ENCODE data around the gene PTPRN2. TPM values are rescaled to one million over a fixed set of nuclear protein-coding genes. Genes with fewer than 3 reads are reported as not detected.

The PTPRN2 gene
- total and polyA plus RNA-seq, 2 of the 8 experiments (the other 6 are each of a cell fraction or from before 2014, with no cell fraction given) = 2.6 to 4.5 TPM

- Histone ChIP-seq H2BK12ac (ENCODE audit: low read depth, low read length) (no peak overlapping the region), H3K9me3 (ENCODE audit: insufficient read depth in 2 of 2, low read depth in 1 of 2, low read length in 1 of 2) (no peaks in the 10 kb centered on the region), H3K4ac (replicated peaks; ENCODE audit: insufficient read length, low read depth, low read length) (no peak overlapping the region), H2BK5ac (ENCODE audit: low read depth, low read length) (no peak overlapping the region), H3K36me3 (ENCODE audit: control insufficient read depth in 2 of 4, insufficient read depth in 4 of 4, low read length in 3 of 4) (no peaks in the 10 kb centered on the region), H3K56ac (replicated peaks; ENCODE audit: insufficient read length, low read depth, low read length) (no peak overlapping the region), H3K79me1 (ENCODE audit: low read depth, low read length) (no peaks in the 10 kb centered on the region), H3K4me1 (replicated peaks in 1 of 4; ENCODE audit: control insufficient read depth in 3 of 4, insufficient read depth in 4 of 4, low read length in 3 of 4) (peaks cover 0 to 6% (median 2%) of the 10 kb centered on the region in 4 experiments; a peak in 4 of 7 replicates), H2BK20ac (ENCODE audit: low read length) (no peak overlapping the region), H4K5ac (ENCODE audit: insufficient read length, low read depth, low read length) (no peak overlapping the region), H3K23me2 (ENCODE audit: low read depth, low read length) (peaks cover 9% of the 10 kb centered on the region; the same call in 1 of the 2 replicates), H2AFZ (ENCODE audit: low read length) (no peak overlapping the region), H3K23ac (ENCODE audit: insufficient read length) (no peak overlapping the region), H4K8ac (ENCODE audit: extremely low read depth, insufficient read depth, low read length) (no peak overlapping the region), H2BK15ac (ENCODE audit: low read length) (no peak overlapping the region), H2BK120ac (replicated peaks; ENCODE audit: low read depth, low read length) (no peak overlapping the region), H3K27me3 (replicated peaks in 1 of 4; ENCODE audit: control insufficient read depth in 3 of 4, extremely low read depth in 1 of 4, insufficient read depth in 3 of 4, low read length in 3 of 4) (no peaks in the 10 kb centered on the region), H3K18ac (ENCODE audit: extremely low read depth, low read length) (no peak overlapping the region), H2AK5ac (ENCODE audit: low read depth, low read length) (no peak overlapping the region), H3K79me2 (ENCODE audit: control insufficient read depth in 1 of 2, insufficient read depth in 2 of 2, low read length in 2 of 2) (no peaks in the 10 kb centered on the region), H3K9ac (replicated peaks in 1 of 4; ENCODE audit: extremely low read depth in 1 of 4, low read depth in 3 of 4, low read length in 3 of 4) (no peak overlapping the region), H3K4me3 (ENCODE audit: extremely low read depth in 1 of 4, insufficient read depth in 2 of 4, low read depth in 3 of 4, low read length in 4 of 4) (no peak overlapping the region), H3K27ac (ENCODE audit: low read depth, low read length) (no peak overlapping the region), H3K14ac (ENCODE audit: insufficient read length) (no peak overlapping the region), H3K4me2 (ENCODE audit: insufficient read depth in 1 of 2, low read depth in 2 of 2, low read length in 2 of 2) (no peak overlapping the region), H4K91ac (replicated peaks; ENCODE audit: insufficient read length, low read length) (no peak overlapping the region), H4K20me1 (replicated peaks in 1 of 2; ENCODE audit: control insufficient read depth in 1 of 2, insufficient read depth in 2 of 2, low read length in 2 of 2) (peaks cover 0 to 7% of the 10 kb centered on the region in 2 experiments)
- no peak for TF ChIP-seq SP2 (IDR thresholded peaks at IDR 0.05; ENCODE audit: low read length)
- no peak for TF ChIP-seq EP300 (IDR thresholded peaks at IDR 0.05; ENCODE audit: borderline replicate concordance in 1 of 2, low read depth in 2 of 2, low read length in 2 of 2)
- no peak for TF ChIP-seq NRF1 (IDR thresholded peaks at IDR 0.05; ENCODE audit: low read depth, low read length)
- no peak for TF ChIP-seq RBBP5 (IDR thresholded peaks at IDR 0.05; ENCODE audit: borderline replicate concordance, low read depth, low read length)
- no peak for TF ChIP-seq ATF2 (IDR thresholded peaks at IDR 0.05; ENCODE audit: low read length)
- no peak for TF ChIP-seq CTCF (IDR thresholded peaks at IDR 0.05; ENCODE audit: control extremely low read depth in 1 of 3, insufficient read depth in 1 of 3, low read depth in 1 of 3, low read length in 3 of 3)
- no peak for TF ChIP-seq SRF (IDR thresholded peaks at IDR 0.05; ENCODE audit: low read depth, low read length)
- TF ChIP-seq POLR2AphosphoS5 (IDR thresholded peaks at IDR 0.05; ENCODE audit: low read depth, low read length) = no peak
- no peak for TF ChIP-seq PHF8 (conservative IDR thresholded peaks at IDR 0.05; ENCODE audit: low read depth, low read length)
- TF ChIP-seq POU5F1 (IDR thresholded peaks at IDR 0.05; ENCODE audit: low read depth, low read length) = no peak
- no peak for DNase-seq (ENCODE audit: low read depth in 1 of 2, low spot score in 2 of 2)
- ChIA-PET POLR2A (ENCODE audit: partially characterized antibody) (no interaction called here), CTCF (ENCODE audit: partially characterized antibody) (interaction anchor here (1.0 kb wide), 1 partner anchor 10 kb away, joined by 3 read pairs; no protein-coding TSS in a partner anchor)
- 97% methylated on average over 6 of the region's 13 CpGs; no CpG with 5 or more reads in 1 of the 2 experiments for WGBS, 2 experiments (ENCODE audit: extremely low coverage in 1 of 2, insufficient coverage in 1 of 2, insufficient read length in 1 of 2, insufficient replicate concordance in 2 of 2, low coverage in 1 of 2, low lambda C conversion rate in 2 of 2, missing lambda C conversion rate in 1 of 2)
- no peak for FAIRE-seq
These were observed 800.3 kb downstream of the PTPRN2 start for GRCh38 chr7:157787275-157787701.

All from H1 (cell line).